SK-N-SH treated with all-trans-retinoic acid at 6 μM for 48 hours (cell line): Measurements from ENCODE around the gene CXCL13.

Experiments used
- ATAC-seq: fragments of 200-7000 bp; cut with Tn5 transposase; 3 replicates; pipeline ENCODE4 v1.9.1; 2020; ENCODE audit warnings: mild to moderate bottlenecking, moderate library complexity
- ARNTL ChIP-seq: fragments of 450-650 bp; formaldehyde crosslinking; IDR thresholded peaks from 2 replicates; pipeline ENCODE4 v1.5.0; 2020; ENCODE audit warnings: low read depth, mild to moderate bottlenecking, moderate library complexity, borderline replicate concordance
- BACH2 ChIP-seq: fragments of 250-450 bp; sonication (Bioruptor Pico); IDR thresholded peaks from 2 replicates; pipeline ENCODE4 v1.9.0; 2021; ENCODE audit warnings: mild to moderate bottlenecking, borderline replicate concordance
- CSDC2 ChIP-seq: fragments of 250-450 bp; sonication (Bioruptor Pico); IDR thresholded peaks from 2 replicates; pipeline ENCODE4 v1.5.0; 2020; ENCODE audit warnings: mild to moderate bottlenecking, moderate library complexity
- CSRNP3 ChIP-seq: fragments of 250-450 bp; sonication (Bioruptor Pico); IDR thresholded peaks from 2 replicates; pipeline ENCODE4 v1.5.1; 2021; ENCODE audit warnings: mild to moderate bottlenecking, moderate library complexity
- ESRRG ChIP-seq: fragments of 250-450 bp; sonication (Bioruptor Pico); IDR thresholded peaks from 2 replicates; pipeline ENCODE4 v1.6.1; 2021; ENCODE audit warnings: mild to moderate bottlenecking
- GLIS3 ChIP-seq: fragments of 250-450 bp; sonication (Bioruptor Pico); IDR thresholded peaks from 2 replicates; pipeline ENCODE4 v1.5.0; 2020; ENCODE audit warnings: mild to moderate bottlenecking, moderate library complexity
- OSR1 ChIP-seq: fragments of 250-450 bp; sonication (Bioruptor Pico); IDR thresholded peaks from 2 replicates; pipeline ENCODE4 v1.8.0; 2022; ENCODE audit warnings: moderate library complexity, mild to moderate bottlenecking, inconsistent platforms
- POU6F1 ChIP-seq: fragments of 250-450 bp; sonication (Bioruptor Pico); IDR thresholded peaks from 2 replicates; pipeline ENCODE4 v1.8.0; 2021; ENCODE audit warnings: low read depth, mild to moderate bottlenecking, moderate library complexity, borderline replicate concordance
- PPARA ChIP-seq: fragments of 250-450 bp; sonication (Bioruptor Pico); IDR thresholded peaks from 2 replicates; pipeline ENCODE4 v1.5.0; 2020; ENCODE audit warnings: mild to moderate bottlenecking, borderline replicate concordance
- RARB ChIP-seq: fragments of 250-450 bp; sonication (Bioruptor Pico); IDR thresholded peaks from 2 replicates; pipeline ENCODE4 v1.8.0; 2021; ENCODE audit warnings: mild to moderate bottlenecking, moderate library complexity
- SNAI2 ChIP-seq: fragments of 250-450 bp; sonication (Bioruptor Pico); IDR thresholded peaks from 2 replicates; pipeline ENCODE4 v1.5.0; 2020; ENCODE audit warnings: mild to moderate bottlenecking, moderate library complexity
- TCF4 ChIP-seq: fragments of 250-450 bp; sonication (Bioruptor Pico); IDR thresholded peaks from 2 replicates; pipeline ENCODE4 v1.8.0; 2021; ENCODE audit warnings: mild to moderate bottlenecking, moderate library complexity, borderline replicate concordance
- TOX ChIP-seq: fragments of 250-450 bp; sonication (Bioruptor Pico); IDR thresholded peaks from 2 replicates; pipeline ENCODE4 v1.8.0; 2021; ENCODE audit warnings: mild to moderate bottlenecking, moderate library complexity, borderline replicate concordance
- TSHZ2 ChIP-seq: fragments of 250-450 bp; sonication (Bioruptor Pico); IDR thresholded peaks from 2 replicates; pipeline ENCODE4 v1.5.0; 2020; ENCODE audit warnings: mild to moderate bottlenecking, moderate library complexity
- ZC3H10 ChIP-seq: fragments of 250-450 bp; sonication (Bioruptor Pico); IDR thresholded peaks from 2 replicates; pipeline ENCODE4 v1.5.1; 2021; ENCODE audit warnings: mild to moderate bottlenecking, moderate library complexity
- ZFP3 ChIP-seq: fragments of 250-450 bp; sonication (Bioruptor Pico); IDR thresholded peaks from 2 replicates; pipeline ENCODE4 v1.5.0; 2020; ENCODE audit warnings: mild to moderate bottlenecking, moderate library complexity
- ZFP30 ChIP-seq: fragments of 450-650 bp; formaldehyde crosslinking; IDR thresholded peaks from 2 replicates; pipeline ENCODE4 v1.5.0; 2022; ENCODE audit warnings: mild to moderate bottlenecking, moderate library complexity
- ZNF565 ChIP-seq: fragments of 450-650 bp; formaldehyde crosslinking; conservative IDR thresholded peaks from 2 replicates; pipeline ENCODE4 v1.5.0; 2020; ENCODE audit warnings: low read depth, mild to moderate bottlenecking, moderate library complexity
- ZNF70 ChIP-seq: fragments of 450-650 bp; formaldehyde crosslinking; IDR thresholded peaks from 2 replicates; pipeline ENCODE4 v1.5.0; 2020; ENCODE audit warnings: mild to moderate bottlenecking, moderate library complexity
- ZNF8 ChIP-seq: fragments of 450-650 bp; formaldehyde crosslinking; IDR thresholded peaks from 2 replicates; pipeline ENCODE4 v1.5.0; 2020; ENCODE audit warnings: mild to moderate bottlenecking, moderate library complexity
- TF ChIP-seq, protein P1 (sequence below): fragments of 250-450 bp; sonication (Bioruptor Pico); IDR thresholded peaks from 2 replicates; pipeline ENCODE4 v1.5.1; 2020; ENCODE audit warnings: low read depth, mild to moderate bottlenecking, moderate library complexity

Gene CXCL13

DNA sequence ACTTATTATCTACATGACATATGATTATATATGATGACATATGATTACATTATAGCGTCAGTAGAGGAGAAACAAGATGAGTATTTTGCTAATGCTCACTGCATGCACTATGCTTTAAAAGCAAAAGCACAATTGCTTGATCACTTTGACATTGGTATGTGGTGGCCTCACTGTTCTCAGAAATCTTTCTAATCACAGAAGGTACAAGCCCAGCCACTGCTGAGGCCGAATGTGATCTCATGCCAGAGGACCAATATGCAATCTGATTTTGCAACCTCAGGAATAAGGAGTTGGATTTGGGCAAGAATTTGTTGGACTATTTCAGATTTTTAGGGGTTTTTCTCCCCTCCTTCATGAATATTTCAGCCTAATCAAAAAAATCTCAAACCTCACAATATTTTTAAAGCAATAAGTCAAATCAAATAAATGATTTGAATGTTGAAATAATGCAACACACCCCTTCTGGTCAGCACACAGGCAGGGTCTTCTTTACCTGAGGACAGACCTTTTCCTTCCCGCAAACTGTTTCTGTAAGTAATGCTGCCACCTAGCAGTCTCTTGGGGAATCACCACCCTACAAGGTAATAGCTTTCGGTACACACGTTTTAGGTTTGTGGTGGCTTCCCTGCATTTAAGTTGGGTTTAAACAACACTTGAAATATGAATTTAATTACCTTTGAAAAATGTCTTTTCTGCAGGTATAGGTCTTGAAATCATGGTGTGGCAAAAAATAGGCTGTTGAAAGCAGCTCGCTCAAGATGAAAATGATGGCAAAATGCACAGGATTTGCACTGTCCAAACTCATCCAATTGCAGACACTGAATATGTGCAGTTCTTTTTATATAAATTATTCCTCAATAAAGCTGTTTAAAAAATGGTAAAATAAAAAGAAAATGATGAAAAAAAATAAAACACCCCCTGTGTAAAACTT is 4.8 kb upstream of the CXCL13 start:
- peak; percentile 87 for ATAC-seq
- TF ChIP-seq ESRRG (CRISPR knock-in tag): no peak
- TF ChIP-seq POU6F1 (CRISPR knock-in tag): no peak
- no peak for TF ChIP-seq ZNF70 (CRISPR knock-in tag)
- no peak for TF ChIP-seq ZNF8
- no peak for TF ChIP-seq GLIS3 (CRISPR knock-in tag)
- no peak for TF ChIP-seq ZNF565 (CRISPR knock-in tag)
- TF ChIP-seq SNAI2 (CRISPR knock-in tag): no peak
- no peak for TF ChIP-seq ARNTL (CRISPR knock-in tag)
- no peak for TF ChIP-seq TCF4 (CRISPR knock-in tag)
- TF ChIP-seq CSDC2: no peak
- TF ChIP-seq, protein P1, sequence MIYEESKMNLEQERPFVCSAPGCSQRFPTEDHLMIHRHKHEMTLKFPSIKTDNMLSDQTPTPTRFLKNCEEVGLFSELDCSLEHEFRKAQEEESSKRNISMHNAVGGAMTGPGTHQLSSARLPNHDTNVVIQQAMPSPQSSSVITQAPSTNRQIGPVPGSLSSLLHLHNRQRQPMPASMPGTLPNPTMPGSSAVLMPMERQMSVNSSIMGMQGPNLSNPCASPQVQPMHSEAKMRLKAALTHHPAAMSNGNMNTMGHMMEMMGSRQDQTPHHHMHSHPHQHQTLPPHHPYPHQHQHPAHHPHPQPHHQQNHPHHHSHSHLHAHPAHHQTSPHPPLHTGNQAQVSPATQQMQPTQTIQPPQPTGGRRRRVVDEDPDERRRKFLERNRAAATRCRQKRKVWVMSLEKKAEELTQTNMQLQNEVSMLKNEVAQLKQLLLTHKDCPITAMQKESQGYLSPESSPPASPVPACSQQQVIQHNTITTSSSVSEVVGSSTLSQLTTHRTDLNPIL (CRISPR knock-in tag): no peak
- TF ChIP-seq RARB: no peak

GRCh38 chr4:77601614-77602187 is 3.9 kb upstream of the CXCL13 start:
- no peak for TF ChIP-seq BACH2
- TF ChIP-seq ZNF565 (CRISPR knock-in tag): no peak
- TF ChIP-seq SNAI2 (CRISPR knock-in tag): no peak
- no peak for TF ChIP-seq ZNF8
- TF ChIP-seq ZC3H10 (CRISPR knock-in tag): no peak
- TF ChIP-seq TCF4 (CRISPR knock-in tag): no peak
- no peak for TF ChIP-seq OSR1
- no peak for TF ChIP-seq ESRRG (CRISPR knock-in tag)
- TF ChIP-seq, all 23 proteins: peak for 0
- ATAC-seq: no peak

GRCh38 chr4:77613267-77613666 is 7.6 kb downstream of the CXCL13 start:
- TF ChIP-seq ZFP30 (CRISPR knock-in tag) (no peak), ZNF565 (CRISPR knock-in tag) (no peak), POU6F1 (CRISPR knock-in tag) (no peak), PPARA (no peak), ESRRG (CRISPR knock-in tag) (no peak), ZNF8 (no peak), CSRNP3 (no peak), TCF4 (CRISPR knock-in tag) (no peak), ZFP3 (no peak), TOX (CRISPR knock-in tag) (no peak), CSDC2 (no peak)
- no peak for ATAC-seq

DNA sequence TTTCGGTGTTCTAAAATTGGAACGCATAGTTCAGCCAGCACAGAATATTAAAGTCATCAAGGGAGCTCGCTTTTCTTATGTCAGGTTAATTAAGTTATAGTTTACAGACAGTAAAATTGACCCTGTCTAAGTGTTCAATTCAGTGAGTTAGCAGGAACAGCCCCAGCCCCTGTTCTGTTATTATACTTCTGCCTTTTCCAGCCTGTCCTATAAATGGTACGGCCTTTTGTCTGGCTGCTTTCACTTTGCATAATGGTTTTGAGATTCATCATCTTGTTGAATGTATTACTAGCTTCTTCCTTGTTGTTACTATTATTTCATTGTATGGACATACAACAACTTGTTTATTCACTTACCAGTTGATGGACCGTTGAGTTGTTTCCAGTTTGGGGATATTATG is 9.5 kb downstream of the CXCL13 start:
- no peak for ATAC-seq
- no peak for TF ChIP-seq CSRNP3
- TF ChIP-seq GLIS3 (CRISPR knock-in tag): no peak
- no peak for TF ChIP-seq OSR1
- no peak for TF ChIP-seq PPARA
- TF ChIP-seq ZNF8: no peak
- no peak for TF ChIP-seq TSHZ2 (CRISPR knock-in tag)
- TF ChIP-seq, protein P1 (CRISPR knock-in tag): no peak
- TF ChIP-seq ZFP30 (CRISPR knock-in tag): no peak
- no peak for TF ChIP-seq ESRRG (CRISPR knock-in tag)
